UCSD-AML1 (cell line): ENCODE measurements around the gene RAB3A.
A peak's percentile ranks its signal among the peaks of the same experiment; 100 is the strongest.

ENCODE experiments used
- DNase-seq: peaks from one replicate; lab custom pipeline; 2025; ENCODE audit not compliant: unreplicated experiment; lab: John Stamatoyannopoulos, UW

Gene RAB3A

GRCh38 chr19:18202397-18202777, 1.5 kb downstream of the RAB3A start:
- no peak for DNase-seq

GRCh38 chr19:18198374-18198773, 5.5 kb downstream of the RAB3A start:
- no peak for DNase-seq

- no peak for DNase-seq
These were observed 5.9 kb downstream of the RAB3A start for GRCh38 chr19:18197941-18198340.

GRCh38 chr19:18197306-18197705, 6.5 kb downstream of the RAB3A start:
- no peak for DNase-seq

- DNase-seq, result no peak
These were observed 7.4 kb downstream of the RAB3A start for GRCh38 chr19:18196511-18196845.

- DNase-seq, result no peak
These were observed 9.1 kb downstream of the RAB3A start for GRCh38 chr19:18194554-18195238.

GRCh38 chr19:18194181-18194530, 9.7 kb downstream of the RAB3A start:
- no peak for DNase-seq

GRCh38 chr19:18193388-18194180, 10.3 kb downstream of the RAB3A start:
- DNase-seq, result no peak

- DNase-seq, result peak; percentile 100
These were observed 11.0 kb downstream of the RAB3A start, which contains the start of gene MPV17L2 for GRCh38 chr19:18192673-18193387. TSS of gene MPV17L2 (plus strand) at chr19:18193218. CDS start at chr19:18193282, 64 bp downstream.

GRCh38 chr19:18191640-18192062, 12.2 kb downstream of the RAB3A start:
- no peak for DNase-seq

GRCh38 chr19:18190278-18190677, 13.6 kb downstream of the RAB3A start:
- DNase-seq, result no peak

- DNase-seq, result no peak
These were observed 18.3 kb downstream of the RAB3A start for GRCh38 chr19:18185538-18185937.

- DNase-seq, result no peak
These were observed 20.3 kb downstream of the RAB3A start for GRCh38 chr19:18183529-18183928.

GRCh38 chr19:18179957-18180356, 23.9 kb downstream of the RAB3A start:
- no peak for DNase-seq

GRCh38 chr19:18176367-18177310, 27.2 kb downstream of the RAB3A start:
- no peak for DNase-seq

GRCh38 chr19:18174983-18175382, 28.9 kb downstream of the RAB3A start:
- no peak for DNase-seq

GRCh38 chr19:18173572-18174288, 30.1 kb downstream of the RAB3A start, which contains the start of gene IFI30:
TSS of gene IFI30 (plus strand) at chr19:18173813. CDS start at chr19:18173842, 29 bp downstream.
- DNase-seq, result peak; percentile 81

GRCh38 chr19:18173054-18173571, 30.7 kb downstream of the RAB3A start:
- DNase-seq, result peak; percentile 70

- DNase-seq, result no peak
These were observed 31.4 kb downstream of the RAB3A start for GRCh38 chr19:18172331-18173053.
